GM19455 (cell line): ENCODE results near the gene LDAH.
A peak's percentile ranks its signal among the peaks of the same experiment; 100 is the strongest.
"Not testable (repeated sequence)": the region's sequence is repeated elsewhere in the genome, so short reads cannot be mapped to it uniquely, and the experiment has no call there.

Experiments
- ATAC-seq: cut with Tn5 transposase; IDR thresholded peaks from one replicate; pipeline ENCODE4 v1.9.1; 2021; ENCODE audit not compliant: unreplicated experiment

The LDAH gene

DNA sequence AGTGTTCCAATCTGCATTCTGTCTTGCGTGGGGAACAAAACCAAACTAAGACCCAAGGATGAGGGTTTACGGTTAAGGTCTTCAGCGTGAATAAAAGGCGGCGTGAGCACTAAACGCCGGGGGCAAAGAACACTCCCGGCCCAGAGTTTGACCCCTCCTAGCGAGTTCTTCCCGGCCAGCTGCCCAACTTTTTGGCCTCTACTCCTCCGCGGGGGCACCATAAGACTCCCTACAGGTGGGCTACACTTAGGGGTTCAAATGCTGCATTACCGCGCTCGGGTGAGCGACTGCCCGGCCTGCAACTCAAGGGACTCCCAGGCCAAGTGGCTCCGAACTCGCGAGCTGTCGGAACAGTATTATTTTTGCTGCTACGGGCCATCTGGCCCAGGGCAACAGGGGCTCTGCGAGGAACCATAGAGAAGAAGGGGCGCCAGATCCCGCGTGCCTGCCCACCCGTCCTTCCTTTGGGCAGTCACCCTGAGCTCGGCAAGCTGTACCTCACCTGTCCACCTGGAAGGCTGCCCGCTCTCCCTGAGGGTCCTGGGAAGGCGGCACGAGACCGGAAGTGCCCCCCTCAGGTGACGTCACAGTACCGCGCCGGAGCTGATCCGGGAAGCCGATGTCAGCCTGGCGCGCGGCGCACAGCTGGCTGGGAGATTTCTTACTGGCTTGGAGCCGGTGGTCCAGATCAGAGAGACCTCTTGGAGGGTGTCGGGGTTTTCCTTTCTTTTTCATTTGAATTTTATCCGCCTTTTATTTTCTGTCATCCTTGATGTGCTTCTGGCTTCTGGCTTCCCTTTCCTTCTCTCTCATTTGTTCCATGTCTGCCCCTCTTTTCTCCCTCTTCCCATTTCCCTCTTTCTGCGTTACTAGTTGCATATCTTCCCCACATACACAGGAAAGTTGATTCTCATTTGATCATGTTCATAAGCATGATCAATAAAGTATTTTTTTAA is at the start of gene LDAH:
TSS of gene LDAH (minus strand) at position 567 of the 956 bp plus-strand sequence. CDS start 21,638 bp downstream, outside the sequence.
- ATAC-seq: peak; percentile 88

GRCh38 chr2:20868377-20868776 is 45.5 kb upstream of the LDAH start:
- peak; percentile 100 for ATAC-seq

DNA sequence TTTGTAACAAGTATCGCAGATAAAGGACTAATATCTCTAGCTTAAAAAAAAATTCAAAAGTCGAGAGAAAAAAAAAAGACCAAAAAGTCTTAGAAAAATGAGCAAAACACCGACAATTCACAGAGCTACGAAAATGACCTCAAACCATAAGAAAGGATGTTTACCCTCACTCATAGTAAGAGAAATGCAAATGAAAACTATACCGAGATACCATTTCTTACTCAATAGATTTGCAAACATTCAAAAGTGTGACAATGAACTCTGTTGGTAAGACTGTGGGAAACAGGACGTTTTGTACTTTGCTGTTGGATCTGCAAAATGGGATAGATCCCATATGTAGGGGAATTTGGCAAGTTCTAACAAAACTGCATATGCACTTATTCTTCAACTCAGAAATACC is 39.9 kb upstream of the LDAH start:
- no peak for ATAC-seq

- ATAC-seq: no peak
These were observed 32.6 kb upstream of the LDAH start for GRCh38 chr2:20855456-20855855.

GRCh38 chr2:20852670-20853069 is 29.8 kb upstream of the LDAH start:
- ATAC-seq: no peak

DNA sequence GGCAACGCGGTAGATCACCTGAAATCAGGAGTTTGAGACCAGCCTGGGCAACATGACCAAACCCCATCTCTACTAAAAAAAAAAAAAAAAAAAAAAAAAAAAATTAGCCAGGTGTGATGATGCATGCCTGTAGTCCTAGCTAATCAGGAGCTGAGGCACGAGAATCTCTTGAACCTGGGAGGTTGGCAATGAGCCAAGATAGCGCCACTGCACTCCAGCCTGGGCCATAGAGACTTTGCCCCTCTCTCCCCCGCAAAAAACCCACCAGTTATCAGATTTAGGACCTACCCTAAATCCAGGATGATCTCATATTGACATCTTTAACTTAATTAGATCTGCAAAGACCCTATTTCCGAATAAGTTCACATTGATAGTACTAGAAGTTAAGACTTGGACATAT is 29.2 kb upstream of the LDAH start:
- no peak for ATAC-seq

DNA sequence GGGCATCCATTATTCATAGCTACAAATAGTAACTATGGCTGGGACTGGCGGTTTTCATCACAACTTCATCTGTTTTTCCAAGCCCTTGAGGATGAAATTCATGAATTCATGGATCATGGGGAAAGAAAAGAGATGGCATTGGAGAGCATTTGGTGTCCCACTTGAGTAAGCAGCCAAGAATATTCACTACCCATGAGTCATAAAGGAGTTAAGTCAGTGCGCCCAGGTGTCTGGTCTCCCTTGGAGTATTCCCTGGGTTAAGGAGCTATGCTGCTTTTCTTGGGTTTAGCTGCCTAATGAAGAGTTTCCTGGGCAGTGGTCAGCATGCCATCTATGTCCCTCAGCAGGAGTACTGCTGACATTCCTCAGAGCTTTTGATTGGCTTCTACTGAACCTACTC is 21.3 kb upstream of the LDAH start:
- no peak for ATAC-seq

DNA sequence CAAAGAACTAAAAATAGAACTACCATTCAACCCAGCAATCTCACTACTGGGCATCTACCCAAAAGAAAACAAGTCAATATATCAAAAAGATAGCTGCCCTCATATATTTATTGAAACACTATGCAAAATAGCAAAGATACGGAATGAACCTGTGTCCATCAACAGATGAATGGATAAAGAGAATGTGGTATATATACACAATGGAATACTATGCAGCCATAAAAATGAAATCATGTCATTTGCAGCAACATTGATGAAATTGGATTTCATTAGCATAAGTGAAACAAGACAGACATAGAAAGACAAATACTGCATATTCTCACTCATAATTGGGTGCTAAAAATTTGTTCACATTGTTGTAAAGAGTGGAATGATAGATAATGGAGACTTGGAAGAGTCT is 16.2 kb upstream of the LDAH start:
- ATAC-seq: no peak

DNA sequence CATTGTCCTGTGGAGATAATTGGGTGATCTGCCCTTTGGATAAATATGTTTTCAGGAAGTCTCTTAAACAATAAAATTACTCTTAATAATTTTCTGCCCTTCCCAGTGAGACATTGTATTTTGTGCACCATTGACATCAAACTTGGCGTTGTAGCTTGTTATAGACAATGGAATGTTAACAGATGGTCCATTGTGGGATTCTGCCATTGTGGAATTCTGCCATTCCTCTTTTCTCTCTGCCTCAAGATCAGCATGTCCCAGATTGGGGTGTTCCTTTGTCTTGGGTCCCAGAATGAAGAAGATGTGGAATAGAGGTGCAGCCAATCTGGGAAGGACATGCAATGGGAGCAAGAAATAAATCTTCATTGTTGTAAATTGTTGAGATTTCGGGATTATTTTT is 15.1 kb upstream of the LDAH start:
- ATAC-seq: no peak

- ATAC-seq: no peak
These were observed 13.6 kb upstream of the LDAH start for GRCh38 chr2:20836521-20836920.

- ATAC-seq: no peak
These were observed 11.4 kb upstream of the LDAH start for GRCh38 chr2:20834331-20834730.

DNA sequence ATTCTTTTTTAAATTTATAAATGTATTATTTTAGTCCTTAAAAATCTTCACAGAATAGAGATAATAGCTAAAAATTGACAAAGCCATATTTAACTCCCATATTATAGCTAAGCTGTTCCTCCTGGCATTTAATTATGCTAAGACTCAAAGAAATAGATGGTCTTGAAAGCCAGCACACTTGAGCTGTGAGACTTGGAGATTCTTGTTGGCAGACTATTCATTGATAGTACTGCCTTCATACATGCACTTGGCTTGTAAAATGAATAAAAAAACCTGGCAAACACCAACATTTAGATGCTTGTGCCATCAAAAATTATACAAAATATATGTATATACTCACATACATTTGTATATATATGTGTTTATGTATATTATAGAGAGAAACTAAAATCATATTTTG is 9.7 kb upstream of the LDAH start:
- ATAC-seq: no peak

- no peak for ATAC-seq
These were observed 7.0 kb upstream of the LDAH start for GRCh38 chr2:20829861-20830260.

DNA sequence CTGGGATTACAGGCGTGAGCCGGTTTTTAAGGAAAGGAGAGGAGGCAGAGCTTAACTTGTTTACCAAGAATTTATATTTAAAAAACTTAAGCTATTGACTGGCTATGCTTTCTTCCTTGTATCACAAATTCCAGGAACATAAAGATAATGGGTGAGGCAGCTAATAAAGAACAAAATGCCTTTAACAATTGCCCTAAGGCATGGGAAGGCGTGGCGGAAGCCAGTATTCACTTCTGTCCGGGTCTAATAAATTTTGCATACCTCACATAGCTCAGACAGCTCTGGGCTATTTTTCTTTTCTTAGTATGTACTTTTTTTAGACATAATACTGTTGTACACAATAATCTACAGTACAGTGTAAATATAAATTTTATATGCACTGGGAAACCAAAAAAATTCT is 1.0 kb upstream of the LDAH start:
- no peak for ATAC-seq

- ATAC-seq: no peak
These were observed 4.1 kb downstream of the LDAH start for GRCh38 chr2:20818820-20819219.

DNA sequence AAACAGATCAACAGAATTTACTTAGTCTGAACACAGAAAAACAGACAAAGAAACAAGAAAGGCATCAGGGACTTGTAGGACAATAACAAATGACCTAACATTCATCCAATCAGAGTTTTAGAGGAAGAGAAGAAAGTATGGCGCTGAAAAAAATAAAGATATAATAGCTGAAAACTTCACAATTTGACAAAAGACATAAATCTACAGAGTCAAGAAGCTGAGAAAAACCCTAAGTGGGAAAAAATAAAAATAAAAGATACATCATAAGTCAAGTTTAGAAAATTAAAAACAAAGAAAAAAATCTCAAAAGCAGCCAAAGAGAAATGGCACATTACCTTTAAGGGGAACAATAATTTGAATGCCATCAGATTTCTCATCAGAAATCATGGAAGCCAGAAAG is 7.7 kb downstream of the LDAH start:
- no peak for ATAC-seq

DNA sequence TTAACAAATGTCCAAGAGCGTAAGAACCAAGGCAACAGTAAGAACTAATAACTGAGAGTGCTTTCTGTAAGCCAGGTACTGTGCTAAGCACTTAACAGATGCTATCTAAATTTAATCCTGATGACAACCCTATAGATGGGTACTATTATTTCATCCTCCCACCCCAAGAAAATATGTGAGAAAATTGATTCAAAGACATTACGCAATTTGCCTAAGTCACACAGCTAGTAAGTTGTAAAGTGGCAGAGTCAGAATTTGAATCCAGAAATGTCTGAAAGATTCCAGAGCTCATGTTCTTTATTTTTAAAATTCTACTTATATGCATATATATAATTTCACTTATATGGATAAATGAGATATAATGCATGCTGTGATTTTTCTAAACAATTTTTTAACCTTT is 10.1 kb downstream of the LDAH start:
- ATAC-seq: no peak

- ATAC-seq: no peak
These were observed 16.6 kb downstream of the LDAH start for GRCh38 chr2:20806286-20806685.

- ATAC-seq: no peak
These were observed 18.9 kb downstream of the LDAH start for GRCh38 chr2:20803974-20804373.

GRCh38 chr2:20803226-20803682 is 19.6 kb downstream of the LDAH start:
- no peak for ATAC-seq

- ATAC-seq: no peak
These were observed 25.8 kb downstream of the LDAH start for GRCh38 chr2:20797096-20797495.

DNA sequence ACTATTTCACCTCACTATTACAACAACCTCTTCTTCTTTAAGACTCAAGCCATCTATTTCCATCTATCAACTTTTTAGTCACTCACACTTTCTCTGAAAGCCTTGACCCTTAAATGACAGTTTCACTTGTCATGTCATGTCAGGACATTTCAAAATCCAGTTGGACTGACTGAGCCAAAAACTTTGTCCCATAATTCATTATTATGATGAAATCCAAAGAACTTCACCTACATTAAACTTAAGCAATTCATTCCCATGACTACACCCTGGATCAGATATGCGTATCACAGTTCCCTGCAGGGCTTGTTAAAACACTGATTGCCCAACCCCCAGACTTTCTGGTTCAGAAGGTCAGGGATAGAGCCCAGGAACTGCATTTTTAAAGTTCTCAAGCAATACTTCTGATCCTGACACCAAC is 26.5 kb downstream of the LDAH start:
- no peak for ATAC-seq

DNA sequence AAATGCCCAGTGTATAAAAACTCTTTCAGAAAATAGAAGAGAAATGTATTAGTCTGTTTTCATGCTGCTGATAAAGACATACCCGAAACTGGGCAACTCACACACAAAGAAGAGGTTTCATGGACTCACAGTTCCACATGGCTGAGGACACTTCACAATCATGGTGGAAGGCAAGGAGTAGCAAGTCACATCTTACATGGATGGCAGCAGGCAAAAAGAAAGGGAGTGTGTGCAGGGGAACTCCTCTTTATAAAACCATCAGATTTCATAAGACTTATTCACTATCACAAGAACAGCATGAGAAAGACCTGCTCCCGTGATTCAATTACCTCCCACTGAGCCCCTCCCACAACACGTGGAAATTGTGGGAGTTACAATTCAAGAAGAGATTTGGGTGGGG is 29.0 kb downstream of the LDAH start:
- ATAC-seq: not testable (repeated sequence)
